Subcutaneous adipose tissue (tissue), 4 donors: ENCODE measurements around the gene SLC26A8. TPM values are rescaled to one million over a fixed set of nuclear protein-coding genes. Genes with fewer than 3 reads are reported as not detected.

ENCODE experiments used
- CTCF ChIP-seq: fragments of 450-650 bp; IDR thresholded peaks from one replicate; pipeline ENCODE4 v1.5.1; 2016; ENCODE audit warnings: low read depth, mild to moderate bottlenecking, control low read depth, antibody characterized with exemption, moderate library complexity
- total RNA-seq, 4 donors: library from RNA; depleted of rRNA; stranded (reverse); fragments of >200 nt; gene quantifications; one replicate each; pipeline ENCODE4 v1.1.0, GENCODE V29; 2016

SLC26A8 gene
- total RNA-seq, 4 donors from 2014 or later, result 0.33 to 2.2 (median 2.0) TPM; not detected in 1

DNA sequence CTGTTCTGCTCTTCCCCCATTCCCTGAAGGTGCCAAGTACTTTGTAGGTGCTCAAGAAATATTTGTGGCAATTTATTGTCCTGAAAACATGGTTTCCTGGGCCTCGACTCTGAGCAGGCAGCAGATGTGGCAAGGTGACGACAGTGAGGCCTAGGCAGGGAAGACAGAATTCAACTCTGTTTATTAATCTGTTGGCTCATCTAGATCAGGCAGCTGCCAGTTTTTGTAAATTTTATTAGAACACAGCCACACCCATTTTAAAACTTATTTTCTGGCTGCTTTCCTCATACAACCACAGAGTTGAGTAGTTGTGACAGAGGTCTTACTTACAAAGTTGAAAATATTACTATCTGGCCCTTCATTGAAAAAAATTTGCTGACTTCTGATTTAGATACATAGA is 27.7 kb upstream of the SLC26A8 start:
- no peak for TF ChIP-seq CTCF

GRCh38 chr6:36050947-36051710 is 26.7 kb upstream of the SLC26A8 start:
- no peak for TF ChIP-seq CTCF

DNA sequence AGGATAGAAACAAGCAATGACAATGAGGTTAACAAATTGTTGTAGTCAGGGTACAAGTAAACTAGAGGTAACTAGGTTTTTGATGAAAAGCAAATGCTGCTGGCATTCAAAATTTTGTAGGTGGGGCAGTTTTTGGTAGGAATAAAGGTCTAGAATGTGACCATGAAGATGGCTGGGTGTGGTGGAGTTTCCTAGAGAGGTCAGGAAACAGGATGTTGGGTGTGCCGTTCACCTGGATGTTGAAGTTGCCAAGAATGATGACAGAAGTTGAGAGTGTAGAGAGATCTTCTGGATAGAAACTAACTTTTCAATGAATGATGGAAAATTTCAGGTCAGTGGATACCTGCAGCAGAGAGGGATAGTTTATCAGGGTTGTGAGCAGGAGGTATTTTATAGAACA is 25.9 kb upstream of the SLC26A8 start:
- no peak for TF ChIP-seq CTCF

GRCh38 chr6:36049582-36049981 is 25.1 kb upstream of the SLC26A8 start:
- no peak for TF ChIP-seq CTCF

DNA sequence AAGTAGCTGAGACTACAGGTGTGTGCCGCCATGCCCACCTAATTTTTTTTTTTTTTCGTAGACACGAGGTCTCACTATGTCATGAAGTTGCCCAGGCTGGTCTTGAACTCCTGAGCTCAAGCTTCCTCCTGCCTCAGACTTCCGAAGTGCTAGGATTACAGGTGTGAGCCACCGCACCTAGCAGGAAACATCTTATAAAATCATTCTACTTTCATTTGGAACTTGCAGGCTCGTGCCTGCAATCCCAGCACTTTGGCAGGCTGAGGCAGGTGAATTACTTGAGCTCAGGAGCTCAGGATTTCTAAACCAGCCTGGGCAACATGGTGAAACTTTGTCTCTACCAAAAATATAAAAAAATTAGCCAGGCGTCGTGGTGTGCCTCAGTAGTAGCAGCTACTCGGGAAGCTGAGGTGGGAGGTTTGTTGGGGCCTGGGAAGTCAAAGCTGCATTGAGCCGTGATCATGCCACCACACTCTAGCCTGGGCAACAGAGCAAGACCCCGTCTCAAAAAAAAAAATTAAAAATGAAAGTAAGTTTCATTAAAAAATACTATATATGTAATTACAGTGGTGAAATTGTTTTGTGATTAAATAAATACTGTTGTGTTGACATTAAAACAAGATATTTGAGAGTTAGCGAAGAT is 18.3 kb upstream of the SLC26A8 start:
- TF ChIP-seq CTCF, result no peak

DNA sequence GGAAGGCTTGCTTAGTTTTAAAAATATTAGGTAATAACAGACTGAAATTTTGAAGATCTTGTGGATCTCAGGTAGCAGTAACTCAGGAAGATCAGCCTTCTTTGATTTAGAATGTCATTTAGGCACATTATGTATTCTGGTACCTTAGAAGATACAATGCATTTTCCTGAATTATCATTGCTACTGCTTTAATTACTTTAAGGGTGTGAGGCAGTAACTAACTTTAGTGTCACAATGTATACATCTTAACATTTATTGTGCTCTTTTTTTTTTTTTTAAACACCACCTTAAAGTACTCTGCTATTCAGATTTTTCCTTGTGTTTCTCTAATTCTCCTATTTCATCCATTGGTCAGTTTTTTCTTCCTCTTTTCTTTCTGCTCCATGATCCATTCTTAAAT is 16.5 kb upstream of the SLC26A8 start:
- TF ChIP-seq CTCF, result no peak

DNA sequence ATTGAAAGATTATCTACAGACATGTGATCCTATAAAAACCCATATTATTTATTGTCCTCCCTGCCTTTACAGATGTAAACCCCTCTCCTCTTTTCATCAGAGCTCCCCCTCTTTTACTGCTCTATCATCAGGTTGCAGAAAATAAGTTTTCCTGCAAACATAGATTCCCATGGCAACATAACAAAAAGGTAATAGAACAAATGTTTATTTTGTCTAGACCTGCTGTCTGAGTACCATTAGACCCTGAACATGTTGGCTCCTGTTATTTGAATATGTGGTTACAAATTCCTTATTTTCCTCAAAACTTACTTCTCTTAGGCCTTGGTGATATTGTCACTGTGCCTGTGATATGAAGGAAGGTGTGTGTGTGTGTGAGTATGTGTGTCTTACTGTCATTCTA is 14.7 kb upstream of the SLC26A8 start:
- no peak for TF ChIP-seq CTCF
